Measurements from ENCODE around the gene NUFIP1.

The NUFIP1 gene

GRCh38 chr13:44976949-44977583 is 12.2 kb downstream of the NUFIP1 start:
- no peaks in the 10 kb centered on the region for H3K9me3 Mint-ChIP-seq
- H3K27me3 Mint-ChIP-seq: no peaks in the 10 kb centered on the region
- peaks cover 4 to 5% of the 10 kb centered on the region in 2 donors for H3K4me1 Mint-ChIP-seq
- no peak for ATAC-seq (replicated peaks)
- H3K27ac Mint-ChIP-seq: no peak overlapping the region
- no peak overlapping the region for H3K4me3 Mint-ChIP-seq
- DNase-seq: no peak
- H3K36me3 Mint-ChIP-seq: peaks cover 15 to 20% of the 10 kb centered on the region in 2 donors

- Mint-ChIP-seq H3K27me3 (no peaks in the 10 kb centered on the region), H3K4me3 (no peak overlapping the region), H3K27ac (no peak overlapping the region), H3K4me1 (peaks cover 4 to 5% of the 10 kb centered on the region in 2 donors), H3K9me3 (no peaks in the 10 kb centered on the region), H3K36me3 (peaks cover 17 to 26% of the 10 kb centered on the region in 2 donors)
- DNase-seq (no peak), ATAC-seq (replicated peaks) (no peak)
Observed at GRCh38 chr13:44976196-44976595, 13.1 kb downstream of the NUFIP1 start.

- no peak overlapping the region for H3K4me3 Mint-ChIP-seq
- ATAC-seq (replicated peaks) (peak; percentile 83 to 87), DNase-seq (peak; percentile 29)
- H3K36me3 Mint-ChIP-seq: peaks cover 17 to 25% of the 10 kb centered on the region in 2 donors
- H3K27ac Mint-ChIP-seq: no peak overlapping the region
- H3K9me3 Mint-ChIP-seq: no peaks in the 10 kb centered on the region
- peaks cover 4 to 5% of the 10 kb centered on the region in 2 donors for H3K4me1 Mint-ChIP-seq
- H3K27me3 Mint-ChIP-seq: no peaks in the 10 kb centered on the region
Observed at GRCh38 chr13:44974056-44974793, 15.0 kb downstream of the NUFIP1 start.

GRCh38 chr13:44972956-44973581 is 16.2 kb downstream of the NUFIP1 start:
- Mint-ChIP-seq H3K27me3 (no peaks in the 10 kb centered on the region), H3K4me1 (peaks cover 4 to 5% of the 10 kb centered on the region in 2 donors), H3K4me3 (no peak overlapping the region), H3K36me3 (peaks cover 13 to 20% of the 10 kb centered on the region in 2 donors), H3K27ac (no peak overlapping the region), H3K9me3 (no peaks in the 10 kb centered on the region)
- ATAC-seq (replicated peaks): no peak
- DNase-seq: no peak

- no peaks in the 10 kb centered on the region for H3K9me3 Mint-ChIP-seq
- H3K36me3 Mint-ChIP-seq: peaks cover 17 to 26% of the 10 kb centered on the region in 2 donors
- H3K27me3 Mint-ChIP-seq: no peaks in the 10 kb centered on the region
- H3K4me3 Mint-ChIP-seq: no peak overlapping the region
- peaks cover 2 to 3% of the 10 kb centered on the region in 2 donors for H3K4me1 Mint-ChIP-seq
- DNase-seq: no peak
- no peak overlapping the region for H3K27ac Mint-ChIP-seq
- no peak for ATAC-seq (replicated peaks)
Observed at GRCh38 chr13:44971656-44972595, 17.3 kb downstream of the NUFIP1 start.

GRCh38 chr13:44969551-44970484 is 19.5 kb downstream of the NUFIP1 start:
- no peak for ATAC-seq (replicated peaks)
- no peak for DNase-seq
- no peaks in the 10 kb centered on the region for H3K9me3 Mint-ChIP-seq
- peaks cover 23 to 30% of the 10 kb centered on the region in 2 donors for H3K36me3 Mint-ChIP-seq
- no peaks in the 10 kb centered on the region for H3K27me3 Mint-ChIP-seq
- no peaks in the 10 kb centered on the region for H3K4me1 Mint-ChIP-seq
- H3K27ac Mint-ChIP-seq: no peak overlapping the region
- no peak overlapping the region for H3K4me3 Mint-ChIP-seq

GRCh38 chr13:44968434-44968815 is 20.8 kb downstream of the NUFIP1 start:
- Mint-ChIP-seq H3K27ac (no peak overlapping the region), H3K4me1 (no peaks in the 10 kb centered on the region), H3K4me3 (no peak overlapping the region), H3K36me3 (peaks cover 35 to 42% of the 10 kb centered on the region in 2 donors), H3K27me3 (no peaks in the 10 kb centered on the region), H3K9me3 (no peaks in the 10 kb centered on the region)
- DNase-seq (no peak), ATAC-seq (replicated peaks) (no peak)

- H3K4me1 Mint-ChIP-seq: no peaks in the 10 kb centered on the region
- no peaks in the 10 kb centered on the region for H3K9me3 Mint-ChIP-seq
- ATAC-seq (replicated peaks) (no peak), DNase-seq (no peak)
- H3K4me3 Mint-ChIP-seq: no peak overlapping the region
- H3K27ac Mint-ChIP-seq: no peak overlapping the region
- H3K36me3 Mint-ChIP-seq: peaks cover 37 to 48% of the 10 kb centered on the region in 2 donors
- no peaks in the 10 kb centered on the region for H3K27me3 Mint-ChIP-seq
Observed at GRCh38 chr13:44967704-44968433, 21.4 kb downstream of the NUFIP1 start.

- H3K9me3 Mint-ChIP-seq: peaks cover 7 to 8% of the 10 kb centered on the region in 2 donors
- no peaks in the 10 kb centered on the region for H3K4me1 Mint-ChIP-seq
- H3K27me3 Mint-ChIP-seq: no peaks in the 10 kb centered on the region
- no peak overlapping the region for H3K27ac Mint-ChIP-seq
- no peak overlapping the region for H3K4me3 Mint-ChIP-seq
- DNase-seq (no peak), ATAC-seq (replicated peaks) (no peak)
- peaks cover 55 to 57% of the 10 kb centered on the region in 2 donors for H3K36me3 Mint-ChIP-seq
Observed at GRCh38 chr13:44961997-44962396, 27.3 kb downstream of the NUFIP1 start.

GRCh38 chr13:44955406-44955805 is 33.9 kb downstream of the NUFIP1 start:
- H3K4me1 Mint-ChIP-seq: no peaks in the 10 kb centered on the region
- H3K36me3 Mint-ChIP-seq: peaks cover 20 to 25% of the 10 kb centered on the region in 2 donors
- no peaks in the 10 kb centered on the region for H3K9me3 Mint-ChIP-seq
- H3K4me3 Mint-ChIP-seq: no peak overlapping the region
- DNase-seq (no peak), ATAC-seq (replicated peaks) (no peak)
- no peaks in the 10 kb centered on the region for H3K27me3 Mint-ChIP-seq
- no peak overlapping the region for H3K27ac Mint-ChIP-seq

- no peaks in the 10 kb centered on the region for H3K9me3 Mint-ChIP-seq
- H3K36me3 Mint-ChIP-seq: peaks cover 15 to 26% of the 10 kb centered on the region in 2 donors
- ATAC-seq (replicated peaks) (no peak), DNase-seq (no peak)
- no peak overlapping the region for H3K27ac Mint-ChIP-seq
- H3K4me1 Mint-ChIP-seq: no peaks in the 10 kb centered on the region
- H3K27me3 Mint-ChIP-seq: no peaks in the 10 kb centered on the region
- no peak overlapping the region for H3K4me3 Mint-ChIP-seq
Observed at GRCh38 chr13:44954224-44954623, 35.0 kb downstream of the NUFIP1 start.

GRCh38 chr13:44952671-44953070 is 36.6 kb downstream of the NUFIP1 start:
- Mint-ChIP-seq H3K4me3 (no peak overlapping the region), H3K9me3 (no peaks in the 10 kb centered on the region), H3K27ac (no peak overlapping the region), H3K36me3 (peaks cover 18 to 31% of the 10 kb centered on the region in 2 donors), H3K4me1 (no peaks in the 10 kb centered on the region), H3K27me3 (no peaks in the 10 kb centered on the region)
- ATAC-seq (replicated peaks): no peak
- no peak for DNase-seq

- H3K36me3 Mint-ChIP-seq: peaks cover 14 to 31% of the 10 kb centered on the region in 2 donors
Observed at GRCh38 chr13:44951184-44951583, 38.1 kb downstream of the NUFIP1 start.

More at GRCh38 chr13:44951184-44951583, 38.1 kb downstream of the NUFIP1 start:
- H3K4me3 Mint-ChIP-seq: no peak overlapping the region
- DNase-seq (no peak), ATAC-seq (replicated peaks) (no peak)
- H3K27ac Mint-ChIP-seq: no peak overlapping the region
- H3K9me3 Mint-ChIP-seq: no peaks in the 10 kb centered on the region
- no peaks in the 10 kb centered on the region for H3K27me3 Mint-ChIP-seq
- H3K4me1 Mint-ChIP-seq: no peaks in the 10 kb centered on the region

Data from stimulated activated naive B cell treated with anti-CD40 and anti-IgM and Interleukin-4, amounts not matched to agents 10 μg/mL and 1 μg/mL and 100 μg/mL, for 72 hours (primary cell).